ENCODE data around the gene ACAD11. TPM values are rescaled to one million over a fixed set of nuclear protein-coding genes. Genes with fewer than 3 reads are reported as not detected.
"Not testable (repeated sequence)": the region's sequence is repeated elsewhere in the genome, so short reads cannot be mapped to it uniquely, and the experiment has no call there.

The ACAD11 gene
- total RNA-seq, 1 experiment from 2014 or later = 7.2 TPM

DNA sequence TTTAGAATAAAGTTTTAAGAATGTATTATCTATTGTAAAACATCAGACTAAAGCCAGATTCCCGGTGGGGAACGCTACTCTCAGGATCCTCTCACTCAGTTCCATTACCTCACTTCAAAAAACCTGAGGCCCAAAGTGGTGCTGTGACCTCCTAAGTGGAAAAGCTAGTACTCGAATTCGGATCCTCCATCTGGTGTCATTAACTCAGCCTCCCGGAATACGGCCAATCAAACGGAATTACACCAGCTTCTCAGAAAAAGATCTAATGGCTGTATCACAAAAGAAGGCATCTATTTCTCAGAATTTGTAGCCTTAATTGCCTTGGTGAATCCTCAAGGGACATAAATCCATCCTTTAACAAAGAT lies 627 bp downstream of the ACAD11 start:
- no peak for DNase-seq
- Histone ChIP-seq H3K4me3 (ENCODE audit: insufficient read depth, low read depth, low read length) (peak overlapping the region; percentile 92), H3K27me3 (ENCODE audit: control insufficient read depth, insufficient read depth, low read length) (no peaks in the 10 kb centered on the region), H3K36me3 (replicated peaks; ENCODE audit: control insufficient read depth, insufficient read depth, low read length) (no peaks in the 10 kb centered on the region)

DNA sequence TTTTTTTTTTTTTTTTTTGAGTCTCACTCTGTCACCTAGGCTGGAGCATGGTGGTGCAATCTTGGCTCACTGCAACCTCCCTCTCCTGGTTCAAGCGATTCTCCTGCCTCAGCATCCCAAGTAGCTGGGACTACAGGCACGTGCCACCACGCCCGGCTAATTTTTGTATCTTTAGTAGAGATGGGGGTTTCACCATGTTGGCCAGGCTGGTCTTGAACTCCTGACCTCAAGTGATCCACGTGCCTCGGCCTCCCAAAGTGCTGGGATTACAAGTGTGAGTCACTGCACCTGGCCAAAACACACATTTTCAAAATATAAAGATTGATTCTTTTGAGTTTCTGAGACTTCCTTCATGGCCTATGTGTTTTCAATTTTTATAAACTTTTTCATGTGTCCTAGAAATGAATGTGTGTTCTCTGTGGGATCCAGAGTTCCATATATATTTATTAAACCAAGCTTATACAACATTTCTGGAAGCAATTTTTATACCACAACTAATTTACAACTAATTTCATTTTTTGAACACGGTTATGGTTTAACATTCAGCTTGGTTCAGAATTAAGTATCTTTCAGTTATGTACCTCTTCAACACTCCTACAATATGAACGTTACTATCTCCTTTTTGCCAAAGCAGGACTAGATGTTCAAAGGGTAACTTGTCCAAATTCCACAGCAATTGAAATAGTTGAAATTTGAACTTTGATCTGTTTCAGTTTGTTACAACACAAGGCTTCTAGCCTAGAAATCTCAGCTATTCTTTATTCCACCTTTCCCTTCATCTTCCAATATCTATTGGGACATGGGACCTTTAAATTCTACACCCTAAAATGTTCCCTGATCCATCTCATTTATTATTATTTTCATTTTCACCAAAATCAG lies 1.5 kb downstream of the ACAD11 start:
- Histone ChIP-seq H3K36me3 (replicated peaks; ENCODE audit: control insufficient read depth, insufficient read depth, low read length) (no peaks in the 10 kb centered on the region), H3K27me3 (ENCODE audit: control insufficient read depth, insufficient read depth, low read length) (no peaks in the 10 kb centered on the region), H3K4me3 (ENCODE audit: insufficient read depth, low read depth, low read length) (no peak overlapping the region)
- no peak for DNase-seq

DNA sequence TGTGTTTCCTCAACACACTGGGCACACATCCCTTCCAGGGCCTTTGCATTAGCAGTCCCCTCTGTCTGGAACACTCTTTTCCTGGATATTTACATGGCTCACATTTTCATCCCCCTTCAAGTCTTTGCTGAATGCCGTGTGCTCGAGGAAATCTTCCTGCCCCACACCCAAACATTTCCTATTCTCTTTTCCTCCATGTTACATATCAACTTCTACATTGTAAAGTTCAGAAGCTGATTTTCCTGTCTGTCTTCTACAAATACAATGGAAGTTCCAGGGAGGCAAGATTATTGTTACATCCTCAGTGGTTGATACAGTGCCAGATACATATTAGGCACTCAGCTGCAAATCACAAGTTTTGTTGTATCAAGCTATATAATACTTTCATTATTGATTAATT lies 4.1 kb downstream of the ACAD11 start:
- no peaks in the 10 kb centered on the region for H3K27me3 ChIP-seq (ENCODE audit: control insufficient read depth, insufficient read depth, low read length)
- H3K4me3 ChIP-seq (ENCODE audit: insufficient read depth, low read depth, low read length) = no peak overlapping the region
- no peak for DNase-seq
- no peaks in the 10 kb centered on the region for H3K36me3 ChIP-seq (replicated peaks; ENCODE audit: control insufficient read depth, insufficient read depth, low read length)

DNA sequence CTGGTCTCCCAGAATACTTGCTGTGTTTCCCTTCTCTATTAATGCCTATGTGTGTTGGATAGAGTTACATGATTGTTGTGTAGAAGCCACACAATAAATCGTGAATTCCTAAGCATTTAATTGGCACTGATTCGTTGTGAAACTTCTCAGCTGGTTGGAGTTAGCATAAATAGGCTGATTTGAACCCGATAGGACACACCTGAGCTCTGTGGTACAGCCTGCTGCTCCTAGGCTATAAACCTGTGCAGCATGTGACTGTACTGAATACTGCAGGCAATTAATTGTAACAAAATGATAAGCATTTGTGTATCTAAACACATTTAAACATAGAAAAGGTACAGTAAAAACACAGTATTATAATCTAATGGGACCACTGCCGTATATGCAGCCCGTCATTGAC lies 4.9 kb downstream of the ACAD11 start:
- no peak for DNase-seq
- no peaks in the 10 kb centered on the region for H3K36me3 ChIP-seq (replicated peaks; ENCODE audit: control insufficient read depth, insufficient read depth, low read length)
- H3K27me3 ChIP-seq (ENCODE audit: control insufficient read depth, insufficient read depth, low read length) = no peaks in the 10 kb centered on the region
- no peak overlapping the region for H3K4me3 ChIP-seq (ENCODE audit: insufficient read depth, low read depth, low read length)

DNA sequence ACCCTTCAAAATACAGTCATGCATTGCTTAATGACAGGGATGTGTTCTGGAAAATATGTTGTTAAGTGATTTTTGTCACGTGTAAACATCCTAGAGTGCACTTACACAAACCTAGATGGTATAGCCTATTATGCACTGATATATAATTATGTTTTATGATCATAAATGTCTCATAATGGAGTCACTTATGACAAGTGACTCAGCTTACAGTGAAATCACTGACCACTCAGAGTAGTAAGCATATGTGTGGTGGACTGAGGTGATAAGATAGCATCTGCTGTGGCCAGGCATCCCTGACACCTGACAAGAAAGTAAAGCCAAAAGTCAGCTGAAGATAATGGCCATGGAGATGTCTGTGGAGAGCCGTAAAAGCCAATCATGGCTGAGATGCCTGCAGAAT lies 5.4 kb downstream of the ACAD11 start:
- no peaks in the 10 kb centered on the region for H3K36me3 ChIP-seq (replicated peaks; ENCODE audit: control insufficient read depth, insufficient read depth, low read length)
- no peaks in the 10 kb centered on the region for H3K27me3 ChIP-seq (ENCODE audit: control insufficient read depth, insufficient read depth, low read length)
- no peak overlapping the region for H3K4me3 ChIP-seq (ENCODE audit: insufficient read depth, low read depth, low read length)
- DNase-seq = no peak

DNA sequence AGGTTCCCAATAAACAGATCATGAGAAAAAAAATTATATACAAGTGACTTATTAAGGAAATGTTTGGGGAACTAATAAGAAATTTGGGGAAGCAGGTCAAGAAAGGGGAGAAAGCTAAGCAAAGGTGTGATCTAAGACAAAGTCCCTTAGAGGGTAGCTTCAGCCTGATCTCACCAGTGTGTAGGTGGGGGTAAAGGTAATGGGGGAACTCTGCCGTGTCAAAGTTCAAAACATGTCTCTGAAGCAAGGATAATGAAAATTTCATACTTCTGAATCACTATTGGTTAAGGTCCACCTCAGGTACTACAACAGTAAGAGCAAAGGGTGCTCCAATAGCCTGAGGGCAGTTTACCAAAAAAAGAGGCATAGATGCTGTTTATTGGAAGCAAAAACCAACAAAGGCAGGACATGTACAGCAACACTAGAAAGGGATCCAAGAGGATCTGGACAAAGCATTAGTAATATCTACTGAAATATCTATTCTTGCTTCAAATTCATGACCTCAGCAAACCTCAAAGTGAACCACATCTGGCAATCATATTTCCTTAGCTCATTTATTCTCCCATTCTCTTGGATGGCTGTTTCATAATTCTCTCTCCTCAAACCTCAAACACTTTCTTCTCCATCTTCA lies 6.9 kb downstream of the ACAD11 start:
- no peak for DNase-seq

DNA sequence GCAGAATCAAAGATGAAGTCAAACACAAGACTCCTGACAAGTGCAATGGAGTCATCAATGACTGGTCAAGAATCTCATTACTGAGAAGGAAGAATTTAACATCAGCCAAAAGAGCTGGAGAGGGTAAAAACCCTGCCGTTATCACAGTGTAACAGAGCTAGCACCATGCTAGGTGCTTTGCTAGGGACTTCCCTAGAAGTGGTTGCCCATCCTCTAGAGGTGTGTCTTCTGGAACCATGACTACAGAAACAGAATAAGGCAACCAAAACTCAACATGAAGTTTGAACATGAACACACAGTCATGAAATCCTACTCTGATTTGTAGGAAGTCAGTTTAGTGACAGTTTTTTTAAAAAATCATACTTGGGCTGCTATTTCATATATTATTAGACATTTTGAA lies 9.5 kb downstream of the ACAD11 start:
- no peaks in the 10 kb centered on the region for H3K27me3 ChIP-seq (ENCODE audit: control insufficient read depth, insufficient read depth, low read length)
- no peaks in the 10 kb centered on the region for H3K36me3 ChIP-seq (replicated peaks; ENCODE audit: control insufficient read depth, insufficient read depth, low read length)
- H3K4me3 ChIP-seq (ENCODE audit: insufficient read depth, low read depth, low read length) = no peak overlapping the region
- DNase-seq = no peak

More for the DNA sequence above, 6.9 kb downstream of the ACAD11 start:
- no peak overlapping the region for H3K4me3 ChIP-seq (ENCODE audit: insufficient read depth, low read depth, low read length)
- H3K36me3 ChIP-seq (replicated peaks; ENCODE audit: control insufficient read depth, insufficient read depth, low read length) = no peaks in the 10 kb centered on the region
- no peaks in the 10 kb centered on the region for H3K27me3 ChIP-seq (ENCODE audit: control insufficient read depth, insufficient read depth, low read length)

DNA sequence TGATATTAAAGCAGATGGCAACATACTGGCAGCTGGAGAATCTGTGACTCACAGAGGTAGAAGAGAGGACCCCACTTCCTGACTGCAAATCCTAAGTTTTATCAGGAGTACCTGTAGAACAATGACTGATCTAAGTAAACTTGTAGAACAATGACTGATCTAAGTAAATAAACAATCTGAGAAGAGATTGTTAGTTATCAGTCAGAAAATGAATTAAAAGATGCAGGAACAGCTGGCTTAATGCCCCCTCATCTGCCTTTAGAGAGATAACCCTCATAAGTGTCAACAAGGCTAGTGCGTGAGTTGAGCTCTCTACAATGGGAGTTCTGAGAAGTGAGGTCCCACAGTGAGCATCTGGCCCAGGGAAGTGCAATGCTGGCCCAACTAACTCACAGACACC lies 14.6 kb downstream of the ACAD11 start:
- DNase-seq = peak; percentile 18
- Histone ChIP-seq H3K4me3 (ENCODE audit: insufficient read depth, low read depth, low read length) (no peak overlapping the region), H3K27me3 (ENCODE audit: control insufficient read depth, insufficient read depth, low read length) (no peaks in the 10 kb centered on the region), H3K36me3 (replicated peaks; ENCODE audit: control insufficient read depth, insufficient read depth, low read length) (no peaks in the 10 kb centered on the region)

DNA sequence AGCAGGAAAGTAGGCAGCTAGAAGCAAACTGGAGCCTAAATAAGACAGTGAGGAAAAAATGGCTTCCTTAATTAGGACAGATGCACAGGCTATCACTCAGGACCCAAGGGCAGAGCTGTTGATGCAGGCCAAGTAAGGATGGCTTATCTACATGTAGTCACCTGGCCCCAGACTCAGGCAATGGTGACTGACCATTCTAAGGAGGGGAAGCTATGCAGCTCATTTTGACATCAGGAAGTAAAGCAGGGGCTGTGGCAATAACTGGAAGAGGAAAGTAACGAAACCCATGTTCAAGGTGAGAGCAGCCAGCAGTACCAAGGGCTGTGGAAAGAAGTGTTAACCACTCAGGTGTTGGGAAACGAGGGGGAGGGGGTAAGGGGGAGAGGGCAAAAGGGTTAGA lies 16.2 kb downstream of the ACAD11 start:
- DNase-seq = no peak
- Histone ChIP-seq H3K36me3 (replicated peaks; ENCODE audit: control insufficient read depth, insufficient read depth, low read length) (peaks cover 4% of the 10 kb centered on the region), H3K4me3 (ENCODE audit: insufficient read depth, low read depth, low read length) (no peak overlapping the region), H3K27me3 (ENCODE audit: control insufficient read depth, insufficient read depth, low read length) (no peaks in the 10 kb centered on the region)

DNA sequence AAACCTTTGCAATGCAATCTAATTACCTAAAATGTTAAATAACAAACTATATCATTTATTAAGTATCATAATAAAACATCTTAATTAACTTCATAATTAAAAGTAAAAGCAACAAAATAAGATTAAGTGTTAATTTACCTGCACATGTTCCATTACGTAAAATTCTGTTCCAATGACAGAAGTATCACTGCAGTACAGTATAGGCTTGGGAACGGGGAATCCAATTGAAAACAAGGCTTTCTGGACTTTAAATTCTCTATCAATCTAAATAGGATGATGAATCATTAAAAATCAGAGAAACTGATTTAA lies 17.1 kb downstream of the ACAD11 start:
- Histone ChIP-seq H3K36me3 (replicated peaks; ENCODE audit: control insufficient read depth, insufficient read depth, low read length) (peaks cover 4% of the 10 kb centered on the region), H3K4me3 (ENCODE audit: insufficient read depth, low read depth, low read length) (no peak overlapping the region), H3K27me3 (ENCODE audit: control insufficient read depth, insufficient read depth, low read length) (no peaks in the 10 kb centered on the region)
- no peak for DNase-seq

DNA sequence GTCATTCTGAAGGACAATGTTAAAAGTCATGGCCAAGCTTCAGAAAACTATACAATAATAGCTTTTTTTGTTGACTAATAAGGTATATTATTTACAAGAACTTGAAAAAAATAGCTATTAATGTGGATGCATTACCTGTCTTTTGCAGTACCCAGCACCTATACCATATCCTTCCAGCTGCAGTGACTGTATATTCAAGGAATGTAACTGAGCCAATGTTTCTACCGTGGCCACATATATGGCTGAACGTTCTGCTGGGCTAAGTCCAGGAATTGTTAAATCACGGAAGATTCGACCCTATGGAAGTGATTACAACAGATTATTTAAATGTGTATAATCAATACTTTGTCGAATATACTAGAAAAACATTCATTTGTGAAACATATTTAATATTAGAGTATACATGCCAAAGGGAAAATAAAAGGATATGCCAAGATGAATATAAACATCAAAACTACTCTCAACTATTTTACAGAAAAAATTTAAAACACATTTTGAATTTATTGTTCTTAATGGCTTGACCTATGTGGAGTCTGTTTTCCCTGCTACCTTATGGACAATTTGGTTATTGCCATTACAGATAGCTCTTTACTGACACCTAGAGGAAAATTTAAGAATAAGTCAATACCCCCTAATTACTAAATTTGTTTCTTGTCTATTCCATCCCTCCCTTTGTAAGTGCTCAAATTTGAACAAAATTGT lies 17.6 kb downstream of the ACAD11 start:
- Histone ChIP-seq H3K27me3 (ENCODE audit: control insufficient read depth, insufficient read depth, low read length) (no peaks in the 10 kb centered on the region), H3K4me3 (ENCODE audit: insufficient read depth, low read depth, low read length) (no peak overlapping the region), H3K36me3 (replicated peaks; ENCODE audit: control insufficient read depth, insufficient read depth, low read length) (peaks cover 4% of the 10 kb centered on the region)
- DNase-seq = peak; percentile 52

DNA sequence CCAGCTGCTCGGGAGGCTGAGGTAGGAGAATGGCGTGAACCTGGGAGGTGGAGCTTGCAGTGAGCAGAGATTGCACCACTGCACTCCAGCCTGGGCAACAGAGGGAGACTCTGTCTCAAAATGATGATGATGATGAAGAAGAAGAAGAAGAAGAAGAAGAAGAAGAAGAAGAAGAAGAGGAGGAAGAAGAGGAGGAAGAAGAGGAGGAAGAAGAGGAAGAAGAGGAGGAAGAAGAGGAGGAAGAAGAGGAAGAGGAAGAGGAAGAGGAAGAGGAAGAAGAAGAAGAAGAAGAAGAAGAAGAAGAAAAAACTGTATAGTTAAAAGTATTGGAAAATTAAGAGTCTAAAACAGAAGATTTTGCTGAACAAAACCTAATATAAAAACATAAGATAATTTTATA lies 18.2 kb downstream of the ACAD11 start:
- H3K27me3 ChIP-seq (ENCODE audit: control insufficient read depth, insufficient read depth, low read length); DNase-seq; H3K36me3 ChIP-seq (replicated peaks; ENCODE audit: control insufficient read depth, insufficient read depth, low read length); H3K4me3 ChIP-seq (ENCODE audit: insufficient read depth, low read depth, low read length): not testable (repeated sequence)

DNA sequence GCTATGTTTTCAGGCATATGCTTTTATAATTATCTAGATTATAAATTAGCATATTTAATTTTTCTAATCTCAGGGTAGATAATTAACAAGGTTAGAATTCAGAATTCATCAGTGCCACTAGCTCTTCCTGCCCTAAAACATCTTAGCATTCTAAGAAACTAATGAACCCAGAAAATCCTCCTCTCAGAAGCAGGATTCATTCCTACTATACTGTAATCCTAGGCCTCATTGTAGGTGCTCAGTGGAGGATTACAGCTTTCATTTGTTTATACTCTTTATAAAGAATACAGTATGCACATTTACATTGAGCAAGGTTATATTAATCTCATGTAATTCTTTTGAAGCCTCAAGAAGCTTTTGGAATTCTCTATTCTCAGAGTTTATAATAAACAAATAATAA lies 20.9 kb downstream of the ACAD11 start:
- peaks cover 4% of the 10 kb centered on the region for H3K36me3 ChIP-seq (replicated peaks; ENCODE audit: control insufficient read depth, insufficient read depth, low read length)
- H3K4me3 ChIP-seq (ENCODE audit: insufficient read depth, low read depth, low read length) = no peak overlapping the region
- no peaks in the 10 kb centered on the region for H3K27me3 ChIP-seq (ENCODE audit: control insufficient read depth, insufficient read depth, low read length)
- DNase-seq = no peak

DNA sequence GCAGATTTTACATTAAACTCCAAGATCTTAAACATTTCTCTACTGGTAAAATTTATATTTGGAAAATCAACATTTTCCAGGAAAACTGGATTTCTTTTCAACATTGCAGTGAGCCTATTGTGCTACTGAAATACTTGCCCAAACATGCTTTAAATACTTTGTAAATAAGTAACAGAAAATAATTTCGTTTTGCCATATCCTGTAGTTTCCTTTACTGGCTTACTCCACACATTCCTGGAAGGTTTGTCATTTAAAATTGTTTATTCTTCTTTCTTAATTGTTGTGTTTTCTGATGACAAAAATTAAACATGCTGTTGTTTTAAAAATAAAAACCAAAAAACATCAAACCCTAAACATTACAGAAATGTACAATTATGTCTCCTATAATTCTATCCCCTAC lies 22.0 kb downstream of the ACAD11 start:
- peaks cover 4% of the 10 kb centered on the region for H3K36me3 ChIP-seq (replicated peaks; ENCODE audit: control insufficient read depth, insufficient read depth, low read length)
- no peaks in the 10 kb centered on the region for H3K27me3 ChIP-seq (ENCODE audit: control insufficient read depth, insufficient read depth, low read length)
- no peak for DNase-seq
- H3K4me3 ChIP-seq (ENCODE audit: insufficient read depth, low read depth, low read length) = no peak overlapping the region

DNA sequence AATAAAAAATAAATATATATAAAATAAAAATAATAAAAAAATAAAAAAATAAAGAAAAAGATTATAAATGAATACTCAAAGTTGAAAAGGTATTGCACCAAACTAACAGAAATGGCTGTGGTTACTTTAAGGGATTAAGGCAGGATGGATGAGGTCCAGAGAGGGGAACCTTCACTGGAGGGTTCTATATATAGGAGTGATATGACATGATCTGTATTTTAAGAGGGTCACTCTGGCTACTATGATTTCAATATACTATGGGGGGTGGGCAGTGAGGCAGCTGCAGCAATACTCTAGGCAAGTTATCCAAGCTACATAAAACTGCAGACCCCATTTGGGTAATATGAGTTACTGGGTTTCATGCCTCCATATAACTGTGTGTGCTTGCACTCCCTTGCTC lies 24.6 kb downstream of the ACAD11 start:
- H3K27me3 ChIP-seq (ENCODE audit: control insufficient read depth, insufficient read depth, low read length) = no peaks in the 10 kb centered on the region; the same call in 1 of the 2 replicates
- peaks cover 4% of the 10 kb centered on the region for H3K36me3 ChIP-seq (replicated peaks; ENCODE audit: control insufficient read depth, insufficient read depth, low read length)
- no peak overlapping the region for H3K4me3 ChIP-seq (ENCODE audit: insufficient read depth, low read depth, low read length)
- DNase-seq = no peak
